ENCODE results near the gene NXN. TPM values are rescaled to one million over a fixed set of nuclear protein-coding genes. Genes with fewer than 3 reads are reported as not detected.
A peak's percentile ranks its signal among the peaks of the same experiment; 100 is the strongest.
"Not testable (repeated sequence)": the region's sequence is repeated elsewhere in the genome, so short reads cannot be mapped to it uniquely, and the experiment has no call there.

NXN gene
- total and polyA plus RNA-seq, 3 donors from 2014 or later: 22.9 to 26.0 (median 23.0) TPM

GRCh38 chr17:752002-752619 is 227.5 kb downstream of the NXN start, which contains the start of gene GEMIN4:
Gene GEMIN4 (minus strand): TSS chr17:752264. CDS start chr17:752142, 122 bp downstream.
- H3K36me3 ChIP-seq (ENCODE audit: low read depth, missing control alignments): no peaks in the 10 kb centered on the region
- TF ChIP-seq POLR2A (IDR thresholded peaks at IDR 0.05): peak; percentile 35
- TF ChIP-seq CTCF (IDR thresholded peaks at IDR 0.05): peak; percentile 87 to 97 (median 91)
- H3K27ac ChIP-seq: peak within 1 kb of the TSS; percentile 63 to 88
- no peaks in the 10 kb centered on the region for H3K27me3 ChIP-seq
- peak; percentile 95 for DNase-seq
- intact Hi-C loops (cut with DNase I; ENCODE audit: low total_unique reads): no loop called here
- H3K4me1 ChIP-seq: peaks cover 12% of the 10 kb centered on the region
- WGBS, 2 donors: 1% methylated on average over 36 of the region's 87 CpGs; no CpG with 5 or more reads in 1 of the 2 donors
- no peaks in the 10 kb centered on the region for H3K9me3 ChIP-seq
- H3K4me3 ChIP-seq: peak within 1 kb of the TSS; percentile 84 to 89

GRCh38 chr17:751269-752001 is 228.1 kb downstream of the NXN start:
- WGBS, 2 donors: 3% methylated on average over 23 to 35 of the region's 49 CpGs

GRCh38 chr17:750431-751037 is 229.0 kb downstream of the NXN start:
- Histone ChIP-seq H3K4me1 (peaks cover 12% of the 10 kb centered on the region), H3K4me3 (peak overlapping the region in 1 of 2 donors; percentile 84), H3K9me3 (no peaks in the 10 kb centered on the region), H3K36me3 (ENCODE audit: low read depth, missing control alignments) (no peaks in the 10 kb centered on the region), H3K27me3 (no peaks in the 10 kb centered on the region), H3K27ac (no peak overlapping the region)
- 60 to 69% methylated on average over 8 of the region's 8 CpGs for WGBS, 2 donors
- intact Hi-C loops (cut with DNase I; ENCODE audit: low total_unique reads): no loop called here
- DNase-seq: no peak
- no peak for TF ChIP-seq POLR2A (IDR thresholded peaks at IDR 0.05)
- TF ChIP-seq CTCF (IDR thresholded peaks at IDR 0.05): no peak

More at GRCh38 chr17:751269-752001, 228.1 kb downstream of the NXN start:
- peak overlapping the region; percentile 84 to 89 for H3K4me3 ChIP-seq
- H3K36me3 ChIP-seq (ENCODE audit: low read depth, missing control alignments): no peaks in the 10 kb centered on the region
- DNase-seq: peak; percentile 38
- no peaks in the 10 kb centered on the region for H3K9me3 ChIP-seq
- peak overlapping the region; percentile 63 to 88 for H3K27ac ChIP-seq
- peaks cover 12% of the 10 kb centered on the region for H3K4me1 ChIP-seq
- no peak for TF ChIP-seq CTCF (IDR thresholded peaks at IDR 0.05)
- no peak for TF ChIP-seq POLR2A (IDR thresholded peaks at IDR 0.05)
- intact Hi-C loops (cut with DNase I; ENCODE audit: low total_unique reads): no loop called here
- H3K27me3 ChIP-seq: no peaks in the 10 kb centered on the region

- not testable (repeated sequence) for H3K36me3 ChIP-seq (ENCODE audit: low read depth, missing control alignments)
Observed at GRCh38 chr17:749359-749758, 230.2 kb downstream of the NXN start.

More at GRCh38 chr17:749359-749758, 230.2 kb downstream of the NXN start:
- WGBS, 2 donors: 65 to 75% methylated on average over 7 of the region's 7 CpGs
- H3K4me1 ChIP-seq: peaks cover 12% of the 10 kb centered on the region
- intact Hi-C loops (cut with DNase I; ENCODE audit: low total_unique reads); H3K4me3 ChIP-seq; H3K27me3 ChIP-seq; H3K27ac ChIP-seq; H3K9me3 ChIP-seq; DNase-seq: not testable (repeated sequence)

Small RNAs within 50 kb of the gene (microRNA-seq; reads per million reads assigned to microRNA genes)
- gene MIR3183 (ENCODE audit: borderline number of aligned reads in 2 of 2, borderline replicate concordance in 1 of 2): 0 reads per million in 2 donors

Small RNAs within 50 kb of the gene (small RNA-seq; reads per million reads assigned to genes)
- gene MIR3183: 0 reads per million in 2 donors

Other genes starting within 250 kb of the NXN start
- 10 to 100 TPM in 1 of 2 donors, 1 to 10 TPM in 1; 5.8 to 14.8 TPM for gene TLCD3A, start 247.2 kb downstream of the NXN start, total RNA-seq
- gene TLCD3A, start 247.2 kb downstream of the NXN start, polyA plus RNA-seq (ENCODE audit: insufficient read depth, low read depth, low replicate concordance): 20.9 TPM
- 10 to 100 TPM; 64.2 to 77.4 TPM for gene GEMIN4, start 227.5 kb downstream of the NXN start, total RNA-seq
- gene GEMIN4, start 227.5 kb downstream of the NXN start, polyA plus RNA-seq (ENCODE audit: insufficient read depth, low read depth, low replicate concordance): 149 TPM
- gene GLOD4, start 197.5 kb downstream of the NXN start, total RNA-seq: 10 to 100 TPM; 55.9 to 82.8 TPM
- 45.0 TPM for gene GLOD4, start 197.5 kb downstream of the NXN start, polyA plus RNA-seq (ENCODE audit: insufficient read depth, low read depth, low replicate concordance)
- gene MRM3, start 197.4 kb downstream of the NXN start, total RNA-seq: 10 to 100 TPM; 26.0 to 32.6 TPM
- gene MRM3, start 197.4 kb downstream of the NXN start, polyA plus RNA-seq (ENCODE audit: insufficient read depth, low read depth, low replicate concordance): 33.1 TPM
- gene TIMM22, start 17.4 kb upstream of the NXN start, total RNA-seq: 10 to 100 TPM; 18.3 to 19.1 TPM
- gene TIMM22, start 17.4 kb upstream of the NXN start, polyA plus RNA-seq (ENCODE audit: insufficient read depth, low read depth, low replicate concordance): 18.2 TPM
- 10 to 100 TPM; 42.1 to 52.7 TPM for gene ABR, start 200.2 kb upstream of the NXN start, total RNA-seq
- 30.6 TPM for gene ABR, start 200.2 kb upstream of the NXN start, polyA plus RNA-seq (ENCODE audit: insufficient read depth, low read depth, low replicate concordance)